Stimulated activated CD4-positive, alpha-beta T cell treated with anti-CD3 and anti-CD28 coated beads, Interleukin-12 subunit alpha, Interleukin-12 subunit beta, amount 100 ng/mL, for 48 hours (primary cell): ENCODE data around the gene OPA3.
"Not testable (repeated sequence)": the region's sequence is repeated elsewhere in the genome, so short reads cannot be mapped to it uniquely, and the experiment has no call there.

Experiments used
- DNase-seq, 3 donors: peaks; one replicate each; pipeline ENCODE4 v3.0.0-alpha.2; 2020; ENCODE audit warnings: low read depth in 2 of 3, low spot score in 1 of 3

The OPA3 gene

DNA sequence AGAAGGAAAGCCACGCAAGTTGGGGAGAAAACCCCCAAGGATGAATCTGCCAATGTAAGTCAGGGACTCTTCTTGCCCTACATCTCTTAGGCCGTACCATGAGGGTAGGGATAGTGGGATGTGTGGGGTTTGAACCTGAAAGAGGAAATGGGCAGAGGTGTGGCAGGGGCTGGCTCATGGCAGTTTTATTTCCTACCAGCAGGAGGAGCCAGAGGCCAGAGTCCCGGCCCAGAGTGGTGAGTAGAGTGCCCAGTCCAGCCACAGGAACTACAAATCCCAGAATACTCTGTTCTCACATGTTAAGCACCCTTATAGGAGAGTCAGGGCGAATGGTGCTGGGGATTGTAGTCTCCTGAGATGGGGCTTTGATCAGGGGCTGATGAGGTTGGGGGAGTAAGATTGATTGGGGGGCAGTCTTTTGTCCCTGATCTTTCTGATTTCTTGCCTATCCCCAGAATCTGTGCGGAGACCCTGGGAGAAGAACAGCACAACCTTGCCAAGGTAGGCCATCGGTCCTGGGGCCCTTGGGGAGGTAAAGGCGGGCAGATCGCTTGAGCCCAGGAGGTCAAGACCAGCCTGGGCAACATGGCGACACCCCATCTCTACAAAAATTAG, 60.9 kb downstream of the OPA3 start:
- DNase-seq: peak; percentile 55 to 75 (median 66)

DNA sequence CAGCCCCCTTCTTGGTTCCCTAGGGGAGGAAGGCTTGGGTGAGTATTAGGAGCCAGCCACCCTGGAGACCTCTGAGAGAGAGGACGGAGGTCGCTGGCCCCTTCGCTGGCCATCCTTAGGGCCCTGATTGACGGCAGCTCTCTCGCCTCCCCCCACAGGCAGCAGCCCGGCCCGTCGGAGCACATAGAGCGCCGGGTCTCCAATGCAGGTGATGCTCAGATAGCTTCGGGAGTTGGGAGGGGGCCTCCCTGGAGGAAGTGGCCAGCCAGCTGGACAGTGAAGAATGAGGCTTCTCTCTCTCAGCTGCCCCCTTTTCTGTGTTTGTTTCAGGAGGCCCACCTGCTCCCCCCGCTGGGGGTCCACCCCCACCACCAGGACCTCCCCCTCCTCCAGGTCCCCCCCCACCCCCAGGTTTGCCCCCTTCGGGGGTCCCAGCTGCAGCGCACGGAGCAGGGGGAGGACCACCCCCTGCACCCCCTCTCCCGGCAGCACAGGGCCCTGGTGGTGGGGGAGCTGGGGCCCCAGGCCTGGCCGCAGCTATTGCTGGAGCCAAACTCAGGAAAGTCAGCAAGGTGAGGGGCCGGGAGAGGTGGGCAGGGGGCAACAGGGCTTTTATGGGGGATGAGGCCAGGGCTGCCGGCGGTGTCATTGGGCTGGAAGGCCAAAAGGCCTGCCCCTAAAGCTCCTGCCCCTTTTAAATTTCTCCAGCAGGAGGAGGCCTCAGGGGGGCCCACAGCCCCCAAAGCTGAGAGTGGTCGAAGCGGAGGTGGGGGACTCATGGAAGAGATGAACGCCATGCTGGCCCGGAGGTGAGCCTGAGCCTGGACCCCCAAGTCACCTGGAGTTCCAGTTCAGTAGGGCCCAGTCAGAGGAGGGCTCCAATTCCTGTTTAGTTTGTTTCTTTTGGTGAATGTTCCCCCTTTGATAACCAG, 62.3 kb downstream of the OPA3 start:
- DNase-seq: no peak

DNA sequence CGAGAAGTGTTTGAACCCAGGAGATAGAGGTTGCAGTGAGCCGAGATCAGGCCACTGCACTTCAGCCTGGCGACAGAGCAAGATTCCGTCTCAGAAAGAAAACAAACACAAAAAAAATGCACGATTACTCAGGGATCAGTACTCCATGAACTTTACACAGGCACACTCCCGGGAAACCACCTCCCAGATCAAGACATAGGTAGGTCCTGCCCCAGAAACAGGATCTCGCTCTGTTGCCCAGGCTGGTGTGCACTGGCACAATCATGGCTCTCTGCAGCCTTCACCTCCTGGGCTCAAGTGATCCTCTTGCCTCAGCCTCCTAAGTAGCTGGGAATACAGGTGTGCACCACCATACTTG, 66.2 kb downstream of the OPA3 start:
- DNase-seq: no peak

DNA sequence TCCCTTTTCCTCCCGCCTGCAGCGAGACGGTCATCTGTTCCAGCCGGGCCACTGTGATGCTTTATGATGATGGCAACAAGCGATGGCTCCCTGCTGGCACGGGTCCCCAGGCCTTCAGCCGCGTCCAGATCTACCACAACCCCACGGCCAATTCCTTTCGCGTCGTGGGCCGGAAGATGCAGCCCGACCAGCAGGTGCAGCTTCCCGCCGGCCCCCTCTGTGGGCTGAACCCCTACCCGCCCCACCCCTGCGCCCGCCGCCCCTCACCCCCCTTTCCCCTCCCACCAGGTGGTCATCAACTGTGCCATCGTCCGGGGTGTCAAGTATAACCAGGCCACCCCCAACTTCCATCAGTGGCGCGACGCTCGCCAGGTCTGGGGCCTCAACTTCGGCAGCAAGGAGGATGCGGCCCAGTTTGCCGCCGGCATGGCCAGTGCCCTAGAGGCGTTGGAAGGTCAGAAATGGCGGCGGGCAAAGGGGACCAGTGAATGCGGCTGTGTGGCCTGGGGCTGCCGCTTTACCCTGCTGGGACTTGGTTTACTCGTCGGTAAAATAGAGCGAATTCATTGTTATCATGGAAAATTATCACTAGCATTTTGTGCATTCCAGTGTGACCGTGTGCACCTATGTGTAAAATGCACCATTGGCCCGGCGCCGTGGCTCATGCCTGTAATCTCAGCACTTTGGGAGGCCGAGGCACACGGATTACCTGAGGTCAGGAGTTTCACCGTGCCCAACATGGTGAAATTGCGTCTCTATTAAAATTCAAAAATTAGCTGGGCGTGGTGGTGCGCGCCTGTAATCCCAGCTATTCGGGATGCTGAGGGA, 66.7 kb downstream of the OPA3 start:
- no peak for DNase-seq

DNA sequence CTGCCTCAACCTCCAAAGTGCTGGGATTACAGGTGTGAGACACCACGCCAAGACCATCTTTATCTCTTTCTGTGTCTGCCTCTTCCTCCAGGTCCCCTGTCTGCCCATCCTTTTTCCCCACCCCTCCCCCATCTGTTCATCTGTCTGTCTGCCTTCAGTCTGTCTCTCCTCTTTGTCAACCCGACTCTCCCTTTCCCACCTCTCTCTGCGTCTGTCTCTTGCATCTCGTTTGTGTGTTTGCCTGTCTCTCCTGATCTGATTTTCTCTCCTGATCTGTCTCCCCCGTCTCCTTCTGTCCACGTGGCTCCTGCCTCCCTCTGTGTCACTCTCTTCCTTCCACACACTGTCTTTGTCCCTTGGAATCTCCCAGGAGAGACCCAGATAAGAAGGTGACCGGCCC, 67.4 kb downstream of the OPA3 start:
- no peak for DNase-seq

DNA sequence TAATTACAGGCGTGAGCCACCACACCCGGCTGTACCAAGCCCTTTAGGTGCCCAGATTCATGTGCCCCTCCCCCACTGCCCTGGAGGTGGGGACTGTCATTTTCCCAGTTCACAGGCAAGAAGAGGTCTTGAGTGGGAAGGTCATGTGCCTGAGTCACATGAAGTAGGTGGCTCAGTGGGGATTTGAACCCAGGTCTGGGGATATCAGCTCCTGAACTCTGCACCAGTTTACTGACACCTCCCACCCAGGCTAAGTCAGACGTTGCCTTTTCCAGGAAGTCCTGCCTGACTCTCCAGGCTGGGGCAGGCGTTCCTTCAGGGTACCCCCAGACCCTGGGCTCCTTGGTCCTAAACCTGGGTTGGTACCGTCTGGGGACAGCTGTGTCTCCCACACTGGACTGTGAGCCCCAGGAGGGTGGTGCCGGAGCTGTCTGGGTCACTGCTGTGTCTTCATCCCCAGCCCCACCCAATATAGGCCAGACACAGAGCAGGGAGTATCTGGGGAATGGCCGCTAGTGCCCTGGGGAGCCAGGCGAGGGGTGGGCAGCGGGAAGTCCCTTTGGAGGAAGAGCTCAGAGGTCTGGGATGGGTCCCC, 68.7 kb downstream of the OPA3 start:
- DNase-seq: no peak

DNA sequence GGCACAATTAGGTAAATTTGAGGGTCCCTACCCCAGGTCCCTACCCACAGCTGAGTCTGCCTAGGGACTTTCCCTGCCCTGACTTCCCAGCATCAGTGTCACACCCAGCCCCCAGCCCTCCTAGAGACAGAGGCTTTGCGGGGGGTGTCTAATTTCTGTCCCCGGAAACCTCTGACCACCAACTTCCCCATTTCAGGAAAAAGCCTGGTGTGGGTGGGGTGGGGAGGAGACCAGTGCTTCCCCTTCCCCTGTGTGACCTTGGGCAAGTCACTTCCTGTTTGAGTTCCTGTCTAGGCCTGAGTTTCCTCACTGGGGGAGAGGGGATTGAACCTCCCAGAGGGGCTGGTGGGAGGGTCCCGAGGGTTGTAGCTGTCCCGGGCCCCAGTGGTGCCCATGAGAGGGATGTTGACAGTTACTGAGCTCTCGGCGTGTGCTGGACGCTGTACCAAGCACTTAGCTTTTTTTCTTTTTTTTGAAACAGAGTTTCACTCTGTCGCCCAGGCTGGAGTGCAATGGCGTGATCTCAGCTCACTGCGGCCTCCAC, 69.4 kb downstream of the OPA3 start:
- no peak for DNase-seq

DNA sequence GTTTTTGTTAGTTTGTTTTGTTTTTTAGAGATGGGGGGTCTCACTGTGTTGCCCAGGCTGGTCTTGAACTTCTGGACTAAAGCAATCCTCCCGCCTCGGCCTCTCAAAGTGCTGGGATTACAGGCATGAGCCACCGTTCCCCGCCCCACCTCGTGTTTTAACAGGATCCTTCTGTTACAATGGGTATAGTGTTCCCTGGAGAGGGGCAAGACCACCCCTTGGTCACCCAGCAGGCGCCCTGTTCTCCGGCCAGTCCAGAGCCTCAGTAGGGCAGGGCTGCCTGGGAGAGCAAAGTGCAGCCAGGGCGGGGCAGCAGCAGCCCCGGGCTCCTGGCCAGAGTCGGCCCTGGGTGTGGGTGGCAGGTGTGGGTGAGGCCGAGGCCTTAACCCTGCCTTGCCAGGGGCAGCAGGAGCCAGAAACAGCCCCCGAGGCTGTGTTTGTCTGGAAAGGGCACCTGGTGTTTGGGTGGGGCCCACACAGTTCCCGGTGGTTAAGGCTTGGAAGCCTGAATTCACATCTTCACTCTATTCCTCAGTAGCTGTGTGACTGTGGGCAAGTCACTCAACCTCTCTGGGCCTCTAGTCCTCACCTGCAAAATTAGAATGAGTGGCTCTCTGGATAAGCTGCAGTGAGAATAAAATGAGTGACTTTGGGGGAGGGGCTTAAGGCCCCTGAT, 70.1 kb downstream of the OPA3 start:
- DNase-seq: no peak

DNA sequence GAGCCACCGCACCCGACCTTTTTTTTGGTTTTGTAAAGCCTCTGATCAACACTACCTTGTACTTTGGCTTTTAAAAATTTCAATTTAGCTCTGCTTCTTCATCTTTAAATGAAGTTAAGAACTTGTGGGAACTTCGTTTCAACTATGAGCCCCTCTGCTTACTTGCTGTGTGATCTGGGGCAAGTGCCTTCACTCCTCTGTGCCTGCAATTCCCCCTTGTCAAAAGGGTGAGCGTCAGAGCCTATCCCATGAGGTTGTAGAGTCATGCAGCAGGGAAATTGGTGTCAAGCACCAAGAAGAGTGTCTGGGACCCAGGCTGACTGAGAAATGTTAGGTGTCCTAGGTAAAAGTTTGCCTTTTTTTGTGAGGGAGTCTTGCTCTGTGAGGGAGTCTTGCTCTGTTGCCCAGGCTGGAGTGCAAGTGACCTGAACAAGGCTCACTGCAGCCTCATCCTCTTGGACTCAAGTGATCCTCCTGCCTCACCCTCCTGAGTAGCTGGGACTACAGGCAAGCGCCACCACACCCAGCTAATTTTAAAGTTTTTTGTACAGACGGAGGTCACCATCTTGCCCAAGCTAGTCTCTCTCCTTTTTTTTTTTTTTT, 71.6 kb downstream of the OPA3 start:
- no peak for DNase-seq

DNA sequence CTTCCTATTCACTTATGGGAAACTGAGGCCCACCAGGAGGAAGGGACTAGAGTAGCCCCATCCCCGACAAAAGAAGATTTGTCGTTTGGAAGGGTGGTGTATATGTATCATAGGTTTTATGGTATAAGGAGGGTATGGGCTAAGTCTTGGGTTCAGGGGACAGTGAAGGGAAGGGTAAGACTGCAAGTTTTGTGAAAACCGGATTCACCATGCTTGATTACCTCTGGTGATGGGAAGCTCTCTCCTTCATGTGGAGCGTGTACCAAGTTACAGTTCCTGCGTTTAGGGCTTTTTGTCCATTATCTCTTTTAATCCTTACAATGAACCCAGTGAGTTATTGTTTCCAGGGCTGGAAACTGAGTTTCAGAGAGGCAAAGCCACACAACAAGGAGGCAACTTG, 73.5 kb downstream of the OPA3 start:
- DNase-seq: no peak

DNA sequence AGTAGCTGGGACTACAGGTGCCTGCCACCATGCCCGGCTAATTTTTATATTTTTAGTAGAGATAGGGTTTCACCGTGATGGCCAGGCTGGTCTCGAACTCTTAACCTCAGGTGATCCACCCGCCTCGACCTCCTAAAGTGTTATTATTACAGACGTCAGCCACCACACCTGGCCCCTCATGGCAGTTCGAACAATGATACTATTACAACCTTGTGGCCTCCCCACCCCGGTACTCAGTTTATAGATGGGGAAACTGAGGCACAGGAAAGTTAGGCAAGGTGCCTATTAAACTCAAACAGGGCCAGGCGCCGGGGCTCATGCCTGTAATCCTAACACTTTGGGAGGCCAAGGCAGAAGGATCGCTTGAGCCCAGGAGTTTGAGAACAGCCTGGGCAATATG, 74.2 kb downstream of the OPA3 start:
- not testable (repeated sequence) for DNase-seq

DNA sequence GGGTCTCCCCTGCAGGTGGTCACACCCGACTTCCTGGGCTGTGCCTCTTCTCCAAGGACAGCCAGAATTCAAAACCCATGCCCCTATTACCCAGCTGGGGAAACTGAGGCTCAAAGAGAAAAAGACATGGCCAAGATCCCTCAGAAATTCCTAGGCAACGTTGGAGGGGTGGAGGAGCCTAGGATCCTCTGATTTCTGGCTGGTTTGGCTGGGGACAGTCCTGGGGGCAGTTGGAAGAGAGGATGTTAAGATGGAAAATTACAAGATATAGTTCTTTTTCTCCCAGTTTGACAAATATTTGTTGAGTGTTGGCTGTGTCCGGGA, 74.9 kb downstream of the OPA3 start:
- no peak for DNase-seq

DNA sequence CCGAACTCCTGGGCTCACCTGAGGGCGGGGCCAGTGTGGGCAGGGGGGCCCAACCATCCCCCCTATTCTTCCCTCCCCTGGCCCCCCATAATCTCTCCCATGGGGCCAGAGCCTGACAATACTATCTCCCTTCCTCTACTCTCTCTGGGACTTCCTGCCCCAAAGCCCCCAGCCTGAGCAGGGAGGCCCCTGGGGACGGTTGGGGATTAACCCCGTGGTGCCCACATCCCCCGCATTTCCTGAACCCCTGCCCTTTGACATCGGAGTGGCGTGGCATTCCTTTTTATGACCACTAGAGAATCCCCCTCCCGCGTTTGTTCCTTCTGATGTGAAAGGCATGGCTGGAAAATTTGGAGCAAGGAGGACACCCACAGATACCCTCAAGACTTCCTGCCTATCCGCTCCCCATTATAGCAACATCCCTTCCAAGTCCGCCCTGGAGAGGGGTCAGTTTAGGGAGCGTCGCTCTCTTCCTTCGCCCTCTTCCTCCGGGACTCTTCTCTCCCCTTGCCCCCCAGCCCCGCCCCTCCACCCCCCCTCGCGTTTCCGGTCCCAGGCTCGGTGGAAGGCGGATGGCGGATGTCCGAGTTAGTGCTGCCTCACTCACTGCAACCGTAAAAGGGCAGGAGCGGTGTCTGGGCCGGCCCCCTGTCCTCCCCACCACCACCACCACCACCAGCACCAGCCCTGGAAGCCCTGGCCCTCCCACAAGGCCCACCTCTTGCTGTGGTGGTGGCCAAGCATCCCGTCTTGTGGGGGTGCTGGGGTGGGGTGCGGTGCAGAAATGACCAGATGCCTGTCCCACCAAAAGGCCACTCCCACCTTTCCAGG, 75.5 kb downstream of the OPA3 start:
- no peak for DNase-seq

DNA sequence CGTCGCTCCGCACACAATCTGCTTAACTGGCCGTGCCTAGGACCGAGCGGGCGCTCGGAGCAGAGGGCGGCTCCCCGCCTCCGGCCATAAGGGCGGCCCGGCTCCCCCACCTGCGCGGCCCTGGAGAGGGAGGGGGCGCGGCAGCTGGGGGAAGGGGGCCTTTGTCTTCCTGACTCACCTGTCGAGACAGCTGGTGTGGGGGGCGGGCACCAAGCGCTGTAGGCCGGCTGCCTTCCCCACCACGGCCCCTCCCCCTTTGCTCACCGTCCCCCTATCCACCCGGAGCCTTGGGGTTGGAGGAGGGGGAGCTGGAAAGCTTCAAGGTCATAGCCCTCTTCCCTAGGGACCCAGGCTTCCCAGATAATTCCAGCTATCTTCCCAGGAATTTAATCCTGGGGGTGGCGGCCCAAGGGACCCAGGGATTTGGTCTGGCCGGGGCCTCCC, 76.2 kb downstream of the OPA3 start:
- no peak for DNase-seq

DNA sequence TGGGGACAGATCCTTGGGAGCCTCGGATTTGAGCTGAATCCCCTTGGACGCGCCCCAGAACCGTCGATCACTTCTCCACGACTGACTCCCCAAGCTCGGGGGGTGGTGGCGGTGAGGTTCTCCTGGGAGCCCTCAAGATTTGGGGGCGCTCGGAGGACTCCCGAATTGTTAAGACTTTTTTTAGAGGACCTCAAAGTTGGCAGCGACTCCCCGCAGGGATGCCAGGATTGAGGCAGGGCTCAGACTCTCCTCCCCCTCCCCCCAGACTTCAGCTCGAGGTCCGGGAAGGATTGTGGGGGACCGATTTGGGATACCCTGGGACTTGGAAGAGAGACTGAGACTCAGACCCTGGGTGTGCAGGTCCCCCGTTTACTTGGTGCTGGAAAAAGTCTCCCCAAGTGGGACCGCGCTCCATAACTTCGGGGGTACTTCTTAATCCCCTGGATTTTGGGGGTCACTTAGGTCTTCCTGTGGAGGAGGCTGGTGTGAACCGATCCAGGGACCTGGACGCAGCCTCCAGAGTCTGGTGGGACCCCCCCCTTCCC, 76.7 kb downstream of the OPA3 start:
- DNase-seq: no peak

DNA sequence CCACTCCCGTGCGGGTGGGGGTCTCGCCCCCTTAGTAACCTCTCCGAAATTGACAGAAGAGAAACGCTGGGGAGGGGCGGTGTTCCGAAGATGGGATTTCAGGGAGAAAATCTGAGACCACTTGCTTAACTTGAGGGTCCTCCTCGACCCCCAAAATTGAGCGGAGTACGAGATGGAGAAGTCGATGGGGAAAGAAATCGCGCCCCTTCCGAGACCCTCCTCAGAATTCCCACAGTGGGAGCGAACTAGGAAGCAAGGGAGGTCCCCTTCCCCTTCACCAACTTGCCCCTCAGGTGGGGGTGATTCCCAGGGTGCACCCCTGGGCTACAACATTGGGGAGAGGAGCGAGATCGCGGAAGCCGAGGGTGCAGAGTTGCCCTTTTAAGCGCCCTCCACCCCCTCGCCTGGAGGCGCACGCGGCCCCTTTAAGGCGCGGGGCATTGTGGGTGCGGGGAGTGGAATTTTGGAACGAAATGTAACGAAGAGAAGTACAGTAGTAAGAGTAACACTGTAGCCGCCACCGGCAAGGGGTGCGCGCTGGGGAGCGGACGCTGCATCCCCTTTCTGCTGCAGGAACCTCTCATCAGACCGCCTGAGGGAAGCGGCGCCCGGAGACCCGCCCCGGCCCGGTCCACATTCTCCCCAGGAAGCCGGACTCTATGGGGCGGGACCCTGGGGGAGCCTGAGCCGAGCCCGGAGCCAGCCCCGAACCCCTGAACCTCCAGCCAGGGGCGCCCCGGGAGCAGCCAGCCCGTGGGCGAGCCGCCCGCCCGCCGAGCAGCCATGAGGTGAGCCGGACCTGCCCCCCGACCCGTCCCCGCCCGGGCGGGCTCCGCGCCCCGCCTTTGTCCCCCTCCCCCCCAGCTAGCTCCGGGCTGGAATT, 77.4 kb downstream of the OPA3 start, which contains the start of gene VASP:
TSS of gene VASP (plus strand) at position 491 of the 883 bp plus-strand sequence. CDS start at position 784, 293 bp downstream.
- DNase-seq: peak; percentile 87 to 89 (median 88)

DNA sequence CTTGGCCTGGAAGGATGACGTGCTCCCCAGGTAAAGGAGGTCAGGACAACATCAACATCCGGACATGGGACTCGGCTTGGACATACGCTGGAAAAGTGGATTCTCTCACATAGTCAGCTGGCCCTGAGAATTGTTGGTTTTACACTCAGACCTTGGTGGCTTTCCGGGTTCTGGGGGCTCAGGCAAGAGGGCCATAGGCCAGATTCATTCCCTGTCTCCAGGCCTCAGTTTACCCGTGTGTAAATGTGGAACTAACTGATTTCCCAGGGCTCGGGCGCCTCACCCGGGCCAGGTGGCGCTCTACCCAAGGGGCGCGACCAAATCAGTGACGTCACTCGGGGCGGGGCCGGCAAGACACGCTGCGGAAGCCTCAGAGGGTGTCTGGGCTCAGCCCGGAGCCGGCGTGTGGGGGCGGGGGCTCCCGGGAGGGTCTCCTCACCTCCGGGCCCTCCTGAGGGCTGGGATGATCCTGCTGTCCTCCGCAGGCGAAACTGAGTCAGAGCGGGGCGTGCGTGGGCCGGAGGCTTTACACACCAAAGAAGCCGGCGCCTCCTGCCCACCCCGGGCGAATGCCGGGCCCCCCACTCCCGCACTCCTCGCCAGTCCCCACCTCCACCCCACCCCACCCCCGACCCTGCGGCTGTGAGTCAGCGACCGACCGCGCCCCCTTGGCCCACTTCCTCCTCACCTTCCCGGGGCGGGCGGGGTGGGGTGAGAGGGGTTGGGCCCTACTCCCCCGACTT, 78.2 kb downstream of the OPA3 start:
- DNase-seq: peak; percentile 97 to 99 (median 99)

DNA sequence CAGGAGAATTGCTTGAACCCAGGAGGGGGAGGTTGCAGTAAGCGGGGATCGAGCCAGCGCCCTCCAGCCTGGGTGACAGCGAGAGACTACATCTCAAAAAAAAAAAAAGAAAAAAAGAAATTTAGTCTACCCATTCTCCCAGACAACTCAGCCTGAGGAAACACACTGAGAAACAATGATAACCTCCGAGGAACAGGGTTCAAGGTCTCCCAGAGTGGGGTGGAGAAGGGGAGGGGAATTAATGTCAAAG, 78.7 kb downstream of the OPA3 start:
- no peak for DNase-seq
